Measurements from ENCODE around the gene POLR1A.

DNA sequence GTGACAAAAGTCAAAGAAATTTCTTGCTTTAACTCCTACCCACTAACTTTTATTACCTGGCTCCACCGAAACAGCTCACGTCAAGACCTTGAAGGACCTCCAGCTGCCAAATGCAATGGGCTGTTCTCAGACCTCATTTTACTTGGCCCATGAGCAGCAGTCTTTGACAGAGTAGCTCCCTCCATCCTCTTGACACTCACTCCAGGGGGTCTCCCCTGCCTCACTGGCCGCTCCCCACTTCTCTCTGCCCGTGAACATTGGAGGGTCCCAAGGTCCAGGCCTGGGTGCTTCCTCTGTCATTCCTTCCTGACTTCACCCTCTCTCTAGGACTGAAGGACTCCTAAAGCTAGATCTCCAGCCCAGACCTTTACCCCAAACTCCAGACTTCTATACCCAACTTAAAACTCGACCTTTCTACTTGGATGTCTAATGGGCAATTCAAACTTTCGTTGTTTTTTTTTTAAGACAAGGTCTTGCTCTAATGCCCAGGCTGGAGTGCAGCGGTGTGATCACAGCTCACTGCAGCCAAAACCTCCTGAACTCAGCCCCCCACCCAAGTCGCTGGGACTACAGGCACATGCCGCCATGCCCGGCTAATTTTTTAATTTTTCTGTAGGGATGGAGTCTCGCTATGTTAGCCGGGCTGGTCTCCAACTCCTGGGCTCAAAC, 124.0 kb downstream of the POLR1A start:
- TF ChIP-seq POLR2A (IDR thresholded peaks at IDR 0.05) (no peak), POLR2AphosphoS5 (IDR thresholded peaks at IDR 0.05) (no peak)
- TF ChIP-seq, protein P1, sequence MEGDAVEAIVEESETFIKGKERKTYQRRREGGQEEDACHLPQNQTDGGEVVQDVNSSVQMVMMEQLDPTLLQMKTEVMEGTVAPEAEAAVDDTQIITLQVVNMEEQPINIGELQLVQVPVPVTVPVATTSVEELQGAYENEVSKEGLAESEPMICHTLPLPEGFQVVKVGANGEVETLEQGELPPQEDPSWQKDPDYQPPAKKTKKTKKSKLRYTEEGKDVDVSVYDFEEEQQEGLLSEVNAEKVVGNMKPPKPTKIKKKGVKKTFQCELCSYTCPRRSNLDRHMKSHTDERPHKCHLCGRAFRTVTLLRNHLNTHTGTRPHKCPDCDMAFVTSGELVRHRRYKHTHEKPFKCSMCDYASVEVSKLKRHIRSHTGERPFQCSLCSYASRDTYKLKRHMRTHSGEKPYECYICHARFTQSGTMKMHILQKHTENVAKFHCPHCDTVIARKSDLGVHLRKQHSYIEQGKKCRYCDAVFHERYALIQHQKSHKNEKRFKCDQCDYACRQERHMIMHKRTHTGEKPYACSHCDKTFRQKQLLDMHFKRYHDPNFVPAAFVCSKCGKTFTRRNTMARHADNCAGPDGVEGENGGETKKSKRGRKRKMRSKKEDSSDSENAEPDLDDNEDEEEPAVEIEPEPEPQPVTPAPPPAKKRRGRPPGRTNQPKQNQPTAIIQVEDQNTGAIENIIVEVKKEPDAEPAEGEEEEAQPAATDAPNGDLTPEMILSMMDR (IDR thresholded peaks at IDR 0.05): no peak
